SH-SY5Y (cell line): ENCODE measurements around the gene CIITA.

Source experiments
- GATA2 ChIP-seq: IDR thresholded peaks from 2 replicates; pipeline ENCODE4 v1.6.1; 2011; ENCODE audit warnings: mild to moderate bottlenecking, low read depth, low read length
- GATA3 ChIP-seq: IDR thresholded peaks from 2 replicates; pipeline ENCODE4 v1.6.1; 2011; ENCODE audit warnings: low read depth, mild to moderate bottlenecking, low read length, moderate library complexity

GRCh38 chr16:10839279-10839666, 37.7 kb upstream of the CIITA start:
- no peak for TF ChIP-seq GATA2
- TF ChIP-seq GATA3: no peak
